H9 (cell line): ENCODE data around the gene CDX2. TPM values are rescaled to one million over a fixed set of nuclear protein-coding genes. Genes with fewer than 3 reads are reported as not detected.

Experiments used
- DNase-seq: peaks from one replicate; pipeline ENCODE4 v3.0.0-alpha.2; 2017
- H2AFZ ChIP-seq: one replicate; pipeline ENCODE4 v1.6.1; 2013; ENCODE audit warnings: mild to moderate bottlenecking, low read length, control low read depth, moderate library complexity
- H2AK5ac ChIP-seq: 2 replicates; pipeline ENCODE4 v1.6.1; 2013; ENCODE audit warnings: low read length, control low read depth, mixed read lengths; ENCODE audit not compliant: insufficient read length
- H2BK120ac ChIP-seq: one replicate; pipeline ENCODE4 v1.6.1; 2013; ENCODE audit warnings: low read depth, mild to moderate bottlenecking, low read length, control low read depth, inconsistent platforms; ENCODE audit not compliant: poor library complexity, severe bottlenecking
- H2BK12ac ChIP-seq: 2 replicates; pipeline ENCODE4 v1.6.1; 2013; ENCODE audit warnings: low read length, control low read depth, mixed read lengths, low read depth; ENCODE audit not compliant: insufficient read length
- H2BK15ac ChIP-seq: 2 replicates; pipeline ENCODE4 v1.6.1; 2013; ENCODE audit warnings: low read depth, low read length, control low read depth
- H2BK20ac ChIP-seq: one replicate; pipeline ENCODE4 v1.6.1; 2013; ENCODE audit warnings: low read depth, mild to moderate bottlenecking, low read length, control low read depth, inconsistent platforms; ENCODE audit not compliant: poor library complexity, severe bottlenecking
- H2BK5ac ChIP-seq: 2 replicates; pipeline ENCODE4 v1.6.1; 2013; ENCODE audit warnings: low read length, control low read depth, mixed read lengths; ENCODE audit not compliant: insufficient read length
- H3K14ac ChIP-seq: 2 replicates; pipeline ENCODE4 v1.6.1; 2013; ENCODE audit warnings: low read length, control low read depth; ENCODE audit not compliant: insufficient read depth
- H3K18ac ChIP-seq: 2 replicates; pipeline ENCODE4 v1.6.1; 2013; ENCODE audit warnings: low read depth, mild to moderate bottlenecking, mixed read lengths, low read length, control low read depth; ENCODE audit not compliant: insufficient read length
- H3K23ac ChIP-seq: 2 replicates; pipeline ENCODE4 v1.6.1; 2013; ENCODE audit warnings: low read length, control low read depth, mixed read lengths, low read depth; ENCODE audit not compliant: insufficient read length
- H3K23me2 ChIP-seq: 2 replicates; pipeline ENCODE4 v1.6.1; 2013; ENCODE audit warnings: low read depth, mild to moderate bottlenecking, mixed read lengths, low read length, control low read depth; ENCODE audit not compliant: insufficient read length, poor library complexity, severe bottlenecking
- H3K27ac ChIP-seq: 2 replicates; pipeline ENCODE4 v1.5.1; 2013; ENCODE audit warnings: low read length, control low read depth, mixed read lengths, low read depth; ENCODE audit not compliant: insufficient read length
- H3K27me3 ChIP-seq: 2 replicates; pipeline ENCODE4 v1.6.1; 2013; ENCODE audit warnings: low read length, control low read depth, inconsistent platforms; ENCODE audit not compliant: insufficient read depth
- H3K4ac ChIP-seq: 2 replicates; pipeline ENCODE4 v1.6.1; 2013; ENCODE audit warnings: low read depth, mild to moderate bottlenecking, control low read depth, inconsistent platforms, low read length, moderate library complexity
- H3K4me1 ChIP-seq: 2 replicates; pipeline ENCODE4 v1.6.1; 2013; ENCODE audit warnings: low read length, control low read depth, inconsistent platforms; ENCODE audit not compliant: insufficient read depth
- H3K4me2 ChIP-seq: 2 replicates; pipeline ENCODE4 v1.6.1; 2013; ENCODE audit warnings: low read length, control low read depth, mixed read lengths; ENCODE audit not compliant: insufficient read length, insufficient read depth
- H3K56ac ChIP-seq: 2 replicates; pipeline ENCODE4 v1.6.1; 2013; ENCODE audit warnings: low read depth, mild to moderate bottlenecking, mixed read lengths, low read length, control low read depth; ENCODE audit not compliant: insufficient read length
- H3K79me1 ChIP-seq: 2 replicates; pipeline ENCODE4 v1.6.1; 2013; ENCODE audit warnings: low read depth, mild to moderate bottlenecking, moderate library complexity, low read length, control low read depth, inconsistent platforms; ENCODE audit not compliant: insufficient read depth, poor library complexity, severe bottlenecking
- H3K79me2 ChIP-seq: 2 replicates; pipeline ENCODE4 v1.6.1; 2013; ENCODE audit warnings: low read length, control low read depth, inconsistent platforms; ENCODE audit not compliant: insufficient read depth
- H3K9ac ChIP-seq: 2 replicates; pipeline ENCODE4 v1.6.1; 2013; ENCODE audit warnings: low read length, control low read depth, mixed read lengths; ENCODE audit not compliant: insufficient read length; ENCODE audit errors: extremely low read depth
- H3K9me3 ChIP-seq: one replicate; pipeline ENCODE4 v1.6.1; 2013; ENCODE audit warnings: low read depth, low read length, inconsistent platforms; ENCODE audit not compliant: control insufficient read depth
- H3T11ph ChIP-seq: one replicate; pipeline ENCODE4 v1.6.1; 2013; ENCODE audit warnings: mild to moderate bottlenecking, low read length, control low read depth, inconsistent platforms
- H4K20me1 ChIP-seq: one replicate; pipeline ENCODE4 v1.6.1; 2013; ENCODE audit not compliant: control insufficient read depth, insufficient read length, insufficient read depth
- H4K5ac ChIP-seq: 2 replicates; pipeline ENCODE4 v1.6.1; 2013; ENCODE audit warnings: low read depth, mild to moderate bottlenecking, mixed read lengths, low read length, control low read depth; ENCODE audit not compliant: insufficient read length
- H4K8ac ChIP-seq: replicated peaks from 2 replicates; pipeline ENCODE4 v1.6.1; 2013; ENCODE audit warnings: low read length, control low read depth, mixed read lengths, low read depth; ENCODE audit not compliant: insufficient read length
- H4K91ac ChIP-seq: 2 replicates; pipeline ENCODE4 v1.6.1; 2013; ENCODE audit warnings: low read depth, mild to moderate bottlenecking, moderate library complexity, mixed read lengths, low read length, control low read depth; ENCODE audit not compliant: insufficient read length
- H3K27ac Mint-ChIP-seq, 3 experiments: 2 replicates in 2 of 3; 3 replicates in 1 of 3; pipeline ENCODE4 v1.8.0; 2020 to 2021; ENCODE audit warnings: mixed read lengths in 3 of 3, mild to moderate bottlenecking in 1 of 3, moderate library complexity in 1 of 3
- H3K27me3 Mint-ChIP-seq: 2 replicates; pipeline ENCODE4 v1.8.0; 2021; ENCODE audit warnings: low read depth, mild to moderate bottlenecking, moderate library complexity, mixed read lengths
- H3K36me3 Mint-ChIP-seq, 3 experiments: 2 replicates in 2 of 3; 3 replicates in 1 of 3; pipeline ENCODE4 v1.8.0; 2020 to 2021; ENCODE audit warnings: low read depth in 3 of 3, mixed read lengths in 3 of 3; ENCODE audit not compliant: insufficient read depth in 1 of 3
- H3K4me1 Mint-ChIP-seq, 2 experiments: 2 replicates each; pipeline ENCODE4 v1.8.0; 2020; ENCODE audit warnings: mixed read lengths in 2 of 2
- H3K4me3 Mint-ChIP-seq, 2 experiments: 2 replicates in 1 of 2; 3 replicates in 1 of 2; pipeline ENCODE4 v1.8.0; 2020 to 2021; ENCODE audit warnings: mild to moderate bottlenecking in 2 of 2, mixed read lengths in 2 of 2, moderate library complexity in 1 of 2
- H3K9me3 Mint-ChIP-seq, 2 experiments: 2 replicates in 1 of 2; 3 replicates in 1 of 2; pipeline ENCODE4 v1.8.0; 2020; ENCODE audit warnings: mild to moderate bottlenecking in 2 of 2, mixed read lengths in 2 of 2, moderate library complexity in 1 of 2
- CTCF ChIP-seq: fragments of 200-600 bp; sonication (generic); conservative IDR thresholded peaks from 3 replicates; pipeline ENCODE4 v1.8.0; 2021; ENCODE audit warnings: antibody characterized with exemption, mild to moderate bottlenecking
- WGBS: extraction: QIAGEN DNeasy Blood & Tissue Kit; methylation state at CpG from one replicate; pipeline ENCODE4 v1.1.7; 2013; ENCODE audit warnings: missing lambda C conversion rate, low lambda C conversion rate, mixed read lengths; ENCODE audit not compliant: insufficient read length; ENCODE audit errors: extremely low coverage; 5-methylcytosine and 5-hydroxymethylcytosine counted together
- total RNA-seq: library from RNA; stranded (reverse); gene quantifications from 2 replicates; pipeline ENCODE4 v1.2.1, GENCODE V29; 2021

CDX2 gene
- total RNA-seq, 1 experiment from 2014 or later, result not detected

GRCh38 chr13:28014301-28014700, 45.2 kb upstream of the CDX2 start:
- Histone ChIP-seq H3K79me1 (no peaks in the 10 kb centered on the region), H3K4ac (no peak overlapping the region), H3K23me2 (no peaks in the 10 kb centered on the region), H3K14ac (no peak overlapping the region), H3K56ac (no peak overlapping the region), H3K27me3 (no peaks in the 10 kb centered on the region), H2BK12ac (no peak overlapping the region), H3K4me2 (no peak overlapping the region), H3K4me1 (no peaks in the 10 kb centered on the region), H4K91ac (no peak overlapping the region), H2AFZ (no peak overlapping the region), H3K9ac (no peak overlapping the region), H3K9me3 (no peaks in the 10 kb centered on the region), H3K23ac (no peak overlapping the region), H4K5ac (no peak overlapping the region), H2BK120ac (no peak overlapping the region), H2BK15ac (no peak overlapping the region), H3T11ph (no peak overlapping the region), H3K27ac (no peak overlapping the region), H2AK5ac (no peak overlapping the region), H3K18ac (no peak overlapping the region), H2BK20ac (no peak overlapping the region), H4K20me1 (no peaks in the 10 kb centered on the region), H2BK5ac (no peak overlapping the region), H4K8ac (no peak overlapping the region), H3K79me2 (no peaks in the 10 kb centered on the region)
- Mint-ChIP-seq H3K36me3 (no peaks in the 10 kb centered on the region), H3K27ac (no peak overlapping the region; a peak in 1 of 7 replicates), H3K9me3 (no peaks in the 10 kb centered on the region), H3K4me1 (peaks cover 15 to 17% of the 10 kb centered on the region in 2 experiments), H3K4me3 (no peak overlapping the region), H3K27me3 (peaks cover 3% of the 10 kb centered on the region)
- no peak for DNase-seq
- no CpG with 5 or more reads among the region's 3 CpGs for WGBS
- TF ChIP-seq CTCF, result no peak
